Measurements from ENCODE around the gene KRTAP12-1. TPM values are rescaled to one million over a fixed set of nuclear protein-coding genes. Genes with fewer than 3 reads are reported as not detected.

Gene KRTAP12-1
- total RNA-seq: not detected in 2 replicates
- long read RNA-seq: 0 reads

- Mint-ChIP-seq H3K9me3 (no peaks in the 10 kb centered on the region), H3K27me3 (ENCODE audit: low read depth) (peaks cover 59% of the 10 kb centered on the region), H3K36me3 (ENCODE audit: low read depth) (no peaks in the 10 kb centered on the region), H3K4me3 (no peak within 1 kb of the TSS), H3K4me1 (peaks cover 6% of the 10 kb centered on the region), H3K27ac (ENCODE audit: unreplicated experiment) (no peak within 1 kb of the TSS)
- TF ChIP-seq CTCF (conservative IDR thresholded peaks at IDR 0.05): no peak
- no peak for DNase-seq (ENCODE audit: low read depth, low spot score)
Measured at GRCh38 chr21:44681861-44682579, at the start of gene KRTAP12-1. TSS of gene KRTAP12-1 (minus strand) at chr21:44682163. CDS start at chr21:44682123, 40 bp downstream.

- Mint-ChIP-seq H3K4me1 (peaks cover 10% of the 10 kb centered on the region), H3K27me3 (ENCODE audit: low read depth) (peaks cover 2% of the 10 kb centered on the region), H3K9me3 (no peaks in the 10 kb centered on the region), H3K36me3 (ENCODE audit: low read depth) (no peaks in the 10 kb centered on the region), H3K27ac (ENCODE audit: unreplicated experiment) (no peak overlapping the region), H3K4me3 (no peak overlapping the region)
- TF ChIP-seq CTCF (conservative IDR thresholded peaks at IDR 0.05): no peak
- no peak for DNase-seq (ENCODE audit: low read depth, low spot score)
Measured at GRCh38 chr21:44730951-44731579, 49.1 kb upstream of the KRTAP12-1 start.

GRCh38 chr21:44730028-44730395 is 48.0 kb upstream of the KRTAP12-1 start:
- Mint-ChIP-seq H3K36me3 (ENCODE audit: low read depth) (no peaks in the 10 kb centered on the region), H3K4me3 (no peak overlapping the region), H3K27ac (ENCODE audit: unreplicated experiment) (no peak overlapping the region), H3K4me1 (peaks cover 10% of the 10 kb centered on the region), H3K9me3 (no peaks in the 10 kb centered on the region), H3K27me3 (ENCODE audit: low read depth) (peaks cover 6% of the 10 kb centered on the region)
- TF ChIP-seq CTCF (conservative IDR thresholded peaks at IDR 0.05): no peak
- DNase-seq (ENCODE audit: low read depth, low spot score): no peak

- Mint-ChIP-seq H3K27ac (ENCODE audit: unreplicated experiment) (no peak overlapping the region), H3K9me3 (no peaks in the 10 kb centered on the region), H3K27me3 (ENCODE audit: low read depth) (peaks cover 6% of the 10 kb centered on the region), H3K4me1 (peaks cover 10% of the 10 kb centered on the region), H3K36me3 (ENCODE audit: low read depth) (no peaks in the 10 kb centered on the region), H3K4me3 (no peak overlapping the region)
- no peak for DNase-seq (ENCODE audit: low read depth, low spot score)
- no peak for TF ChIP-seq CTCF (conservative IDR thresholded peaks at IDR 0.05)
Measured at GRCh38 chr21:44729336-44730027, 47.5 kb upstream of the KRTAP12-1 start.

- H3K9me3 Mint-ChIP-seq: no peaks in the 10 kb centered on the region
- TF ChIP-seq CTCF (conservative IDR thresholded peaks at IDR 0.05): no peak
- H3K4me3 Mint-ChIP-seq: no peak overlapping the region
- DNase-seq (ENCODE audit: low read depth, low spot score): no peak
- no peaks in the 10 kb centered on the region for H3K36me3 Mint-ChIP-seq (ENCODE audit: low read depth)
- peaks cover 10% of the 10 kb centered on the region for H3K4me1 Mint-ChIP-seq
- peaks cover 9% of the 10 kb centered on the region for H3K27me3 Mint-ChIP-seq (ENCODE audit: low read depth)
- no peak overlapping the region for H3K27ac Mint-ChIP-seq (ENCODE audit: unreplicated experiment)
Measured at GRCh38 chr21:44728716-44729115, 46.8 kb upstream of the KRTAP12-1 start.
